Endothelial cell of umbilical vein (primary cell): Measurements from ENCODE around the gene MINK1. TPM values are rescaled to one million over a fixed set of nuclear protein-coding genes. Genes with fewer than 3 reads are reported as not detected.

Experiments used
- BruUV-seq: library from RNA; stranded (reverse); fragments of 400-500 nt; replicated peaks from 2 replicates; lab custom pipeline; 2021; lab: Mats Ljungman, UMichigan
- CTCF ChIA-PET: fragments of 300-600, 350-600 bp; sonication (Branson Sonifier 250); formaldehyde crosslinking; loops from one replicate; lab custom pipeline; 2021; ENCODE audit warnings: antibody characterized with exemption, inconsistent platforms; lab: Charles Lee
- POLR2A ChIA-PET: fragments of 300-600, 350-600 bp; sonication (Branson Sonifier 250); formaldehyde crosslinking; loops from one replicate; lab custom pipeline; 2021; ENCODE audit warnings: antibody characterized with exemption, inconsistent platforms; lab: Charles Lee
- DNase-seq: peaks from one replicate; pipeline ENCODE4 v3.0.0-alpha.2; 2011; ENCODE audit warnings: low read depth, low spot score
- FAIRE-seq: peaks from 2 replicates; lab custom pipeline; 2011; peaks lifted over from hg19 to GRCh38; lab: Jason Lieb, UNC
- H2AFZ ChIP-seq: 2 replicates; pipeline ENCODE4 v1.6.0; 2012; ENCODE audit warnings: low read depth, low read length, control low read depth, inconsistent platforms
- H3K27ac ChIP-seq: 2 replicates; pipeline ENCODE4 v1.5.1; 2011; ENCODE audit warnings: low read depth, mild to moderate bottlenecking, control low read depth, low read length, moderate library complexity; ENCODE audit not compliant: insufficient read depth
- H3K27me3 ChIP-seq, 2 experiments: 2 replicates each; pipeline versions ENCODE4 v1.6.0 to v1.6.1; 2011; ENCODE audit warnings: low read length in 2 of 2, mixed read lengths in 1 of 2; ENCODE audit not compliant: control insufficient read depth in 2 of 2, insufficient read depth in 2 of 2
- H3K36me3 ChIP-seq, 2 experiments: 2 replicates in 1 of 2; 3 replicates in 1 of 2; pipeline ENCODE4 v1.5.1; 2011; ENCODE audit warnings: low read length in 2 of 2, mild to moderate bottlenecking in 1 of 2, moderate library complexity in 1 of 2; ENCODE audit not compliant: control insufficient read depth in 2 of 2, insufficient read depth in 2 of 2; ENCODE audit errors: extremely low read depth in 1 of 2
- H3K4me1 ChIP-seq: 3 replicates; pipeline ENCODE4 v1.5.1; 2011; ENCODE audit warnings: mild to moderate bottlenecking, low read length; ENCODE audit not compliant: control insufficient read depth, insufficient read depth; ENCODE audit errors: extremely low read depth
- H3K4me2 ChIP-seq: 2 replicates; pipeline ENCODE4 v1.6.1; 2011; ENCODE audit warnings: low read length, control low read depth, mixed read lengths; ENCODE audit not compliant: insufficient read depth
- H3K4me3 ChIP-seq, 3 experiments: fragments of 200-600 bp in 1 of 3; sonication (generic), shearing (Covaris generic) in 1 of 3; replicated peaks in 1 of 3; 2 replicates each; pipeline ENCODE4 v1.5.1; 2011 to 2016; ENCODE audit warnings: control low read depth in 3 of 3, low read length in 3 of 3, mild to moderate bottlenecking in 2 of 3, inconsistent platforms in 1 of 3, low read depth in 1 of 3, moderate library complexity in 1 of 3; ENCODE audit not compliant: insufficient read depth in 1 of 3
- H3K79me2 ChIP-seq: 2 replicates; pipeline ENCODE4 v1.6.0; 2012; ENCODE audit warnings: low read length, inconsistent platforms; ENCODE audit not compliant: control insufficient read depth, insufficient read depth
- H3K9ac ChIP-seq: replicated peaks from 2 replicates; pipeline ENCODE3; 2011; ENCODE audit warnings: low read length, control low read depth; ENCODE audit not compliant: insufficient read depth; ENCODE audit errors: extremely low read depth
- H3K9me1 ChIP-seq: replicated peaks from 3 replicates; pipeline ENCODE4 v1.6.0; 2011; ENCODE audit warnings: mild to moderate bottlenecking, low read length; ENCODE audit not compliant: control insufficient read depth, insufficient read depth; ENCODE audit errors: extremely low read depth
- H3K9me3 ChIP-seq: replicated peaks from 2 replicates; pipeline ENCODE4 v1.5.1; 2012; ENCODE audit warnings: low read length, inconsistent platforms; ENCODE audit not compliant: control insufficient read depth, insufficient read depth
- H4K20me1 ChIP-seq: replicated peaks from 2 replicates; pipeline ENCODE3; 2011; ENCODE audit warnings: mild to moderate bottlenecking, low read length; ENCODE audit not compliant: control insufficient read depth, insufficient read depth; ENCODE audit errors: extremely low read depth
- EZH2 ChIP-seq: IDR thresholded peaks from 2 replicates; pipeline ENCODE4 v1.6.1; 2012; ENCODE audit warnings: borderline replicate concordance, low read depth, mild to moderate bottlenecking, moderate library complexity, low read length, inconsistent platforms; ENCODE audit not compliant: severe bottlenecking
- FOS ChIP-seq: IDR thresholded peaks from 2 replicates; pipeline ENCODE4 v1.6.1; 2011; ENCODE audit warnings: mild to moderate bottlenecking, low read length, moderate library complexity, borderline replicate concordance; ENCODE audit not compliant: insufficient read depth
- GATA2 ChIP-seq: IDR thresholded peaks from 2 replicates; pipeline ENCODE4 v1.7.0; 2011; ENCODE audit warnings: low read depth, mild to moderate bottlenecking, moderate library complexity, mixed read lengths, low read length; ENCODE audit not compliant: insufficient read length, insufficient read depth
- JUN ChIP-seq: IDR thresholded peaks from 2 replicates; pipeline ENCODE4 v1.6.1; 2011; ENCODE audit warnings: borderline replicate concordance, low read depth; ENCODE audit not compliant: insufficient read length, insufficient read depth
- MYC ChIP-seq: IDR thresholded peaks from one replicate; pipeline ENCODE4 v1.6.1; 2011; ENCODE audit warnings: mild to moderate bottlenecking, low read depth, low read length
- POLR2A ChIP-seq: IDR thresholded peaks from 2 replicates; pipeline ENCODE4 v1.6.1; 2012; ENCODE audit warnings: low read depth, mild to moderate bottlenecking, control low read depth, low read length
- POLR2AphosphoS5 ChIP-seq: IDR thresholded peaks from 2 replicates; pipeline ENCODE4 v1.6.1; 2012; ENCODE audit warnings: low read depth, mild to moderate bottlenecking, control low read depth, low read length, moderate library complexity; ENCODE audit not compliant: insufficient read depth
- dilution Hi-C: fragments of 300-500 bp; cut with MboI; formaldehyde crosslinking; loops from one replicate; pipeline ENCODE4 v1.15.0; 2019; ENCODE audit warnings: low sequenced_read_pairs; ENCODE audit not compliant: extremely low pct_ligation_motif_present
- intact Hi-C: fragments of 100-400 bp; cut with micrococcal nuclease; formaldehyde crosslinking; loops from one replicate; pipeline ENCODE4 v1.10.0; 2022
- polyA plus RNA-seq, 4 experiments: library from polyadenylated mRNA; depleted of rRNA in 3 of 4; stranded (reverse) in 3 of 4; unstranded in 1 of 4; fragments of >200 nt; gene quantifications; 2 replicates each; pipeline versions ENCODE4 v1.2.1 to v1.2.3, GENCODE V29; 2011 to 2012; ENCODE audit warnings: missing spikeins in 1 of 4
- total RNA-seq: library from RNA; stranded (reverse); gene quantifications from 2 replicates; pipeline ENCODE4 v1.2.3, GENCODE V29; 2021
- TF ChIP-seq, protein P1 (sequence below): IDR thresholded peaks from 2 replicates; pipeline ENCODE4 v1.6.1; 2011; ENCODE audit not compliant: insufficient read depth, insufficient read length
- TF ChIP-seq, protein P2 (sequence below), 2 donors: IDR thresholded peaks; 1 replicate in 1 of 2; 2 replicates in 1 of 2; pipeline ENCODE4 v1.5.1; 2011; ENCODE audit warnings: low read length in 2 of 2, mild to moderate bottlenecking in 2 of 2, moderate library complexity in 2 of 2, control low read depth in 1 of 2, inconsistent platforms in 1 of 2, low read depth in 1 of 2; ENCODE audit not compliant: insufficient read depth in 1 of 2; ENCODE audit errors: extremely low read depth in 1 of 2

Gene MINK1
- total and polyA plus RNA-seq, 2 donors (not counting 3 experiments of a cell fraction or from before 2014, with no cell fraction given), result 53.6 to 89.4 TPM

DNA sequence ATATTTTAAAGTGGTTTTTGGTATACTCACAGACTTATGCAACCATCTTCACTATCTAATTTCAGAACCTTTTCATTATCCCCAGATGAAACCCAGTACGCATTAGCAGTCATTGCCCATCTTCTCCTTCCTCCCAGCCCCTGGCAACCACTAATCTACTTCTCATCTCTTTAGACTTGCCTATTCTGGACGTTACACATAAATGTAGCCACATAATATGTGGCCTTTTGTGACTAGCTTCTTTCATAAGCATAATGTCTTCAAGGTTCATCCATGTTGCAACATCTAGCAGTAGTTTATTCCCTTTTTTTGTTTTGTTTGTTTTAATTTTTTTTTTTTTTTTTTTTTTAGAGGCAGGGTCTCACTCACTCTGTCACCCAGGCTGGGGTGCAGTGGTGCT, 37.7 kb downstream of the MINK1 start:
- dilution Hi-C loops, result no loop called here
- Histone ChIP-seq H3K36me3 (no peaks in the 10 kb centered on the region), H3K4me2 (no peak overlapping the region), H3K27me3 (no peaks in the 10 kb centered on the region), H3K4me1 (peaks cover 7% of the 10 kb centered on the region), H2AFZ (no peak overlapping the region), H3K79me2 (peaks cover 4% of the 10 kb centered on the region), H4K20me1 (no peaks in the 10 kb centered on the region), H3K9me3 (no peaks in the 10 kb centered on the region), H3K4me3 (no peak overlapping the region), H3K9ac (no peak overlapping the region), H3K27ac (no peak overlapping the region), H3K9me1 (no peaks in the 10 kb centered on the region)
- intact Hi-C loops, result no loop called here
- TF ChIP-seq EZH2 (no peak), MYC (no peak), POLR2A (no peak), JUN (no peak)
- TF ChIP-seq, protein P1, sequence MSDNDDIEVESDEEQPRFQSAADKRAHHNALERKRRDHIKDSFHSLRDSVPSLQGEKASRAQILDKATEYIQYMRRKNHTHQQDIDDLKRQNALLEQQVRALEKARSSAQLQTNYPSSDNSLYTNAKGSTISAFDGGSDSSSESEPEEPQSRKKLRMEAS, result no peak
- no peak for DNase-seq
- peak; percentile 31 for FAIRE-seq
- BruUV-seq, result no TSS peak
- ChIA-PET CTCF (no interaction called here), POLR2A (interaction anchor here (0.6 to 0.7 kb wide), 2 partner anchors 8 to 11 kb away, joined by 3 to 7 read pairs; no protein-coding TSS in a partner anchor)

DNA sequence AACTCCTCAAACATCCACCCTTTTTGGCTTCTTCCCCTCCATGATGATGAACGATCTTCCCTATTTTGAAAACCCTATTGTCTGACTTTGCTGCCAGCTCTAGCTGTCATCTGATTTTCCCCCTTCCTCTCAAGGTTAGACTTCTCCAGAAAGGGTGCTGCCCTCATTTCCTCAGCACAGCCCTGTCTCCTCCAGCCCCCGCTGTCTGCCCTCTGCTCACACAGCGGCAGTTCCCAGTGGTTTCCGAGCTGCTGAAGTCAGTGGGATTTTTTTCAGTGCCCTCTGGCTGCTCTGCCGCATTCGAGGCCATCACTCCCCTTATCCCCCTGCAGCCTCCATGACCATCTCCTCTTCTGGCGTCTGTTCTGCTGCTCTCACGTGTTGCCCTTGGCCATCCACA, 39.6 kb downstream of the MINK1 start:
- Histone ChIP-seq H2AFZ (no peak overlapping the region), H3K9me3 (no peaks in the 10 kb centered on the region), H3K4me3 (no peak overlapping the region), H3K27me3 (no peaks in the 10 kb centered on the region), H3K4me2 (peak overlapping the region; percentile 13), H3K36me3 (no peaks in the 10 kb centered on the region), H3K27ac (no peak overlapping the region), H3K9ac (no peak overlapping the region), H4K20me1 (no peaks in the 10 kb centered on the region), H3K79me2 (peaks cover 4% of the 10 kb centered on the region), H3K4me1 (peaks cover 7% of the 10 kb centered on the region), H3K9me1 (no peaks in the 10 kb centered on the region)
- ChIA-PET POLR2A (interaction anchor here (0.6 kb wide), 2 partner anchors 16 to 96 kb away, joined by 4 to 5 read pairs; no protein-coding TSS in a partner anchor), CTCF (interaction anchor here (1.0 to 1.7 kb wide), 4 partner anchors 9 to 83 kb away, joined by 3 to 9 read pairs (median 5); no protein-coding TSS in a partner anchor)
- TF ChIP-seq MYC (no peak), JUN (no peak), GATA2 (no peak), EZH2 (no peak), POLR2AphosphoS5 (no peak), FOS (no peak), POLR2A (no peak)
- TF ChIP-seq, protein P1, result no peak
- TF ChIP-seq, protein P2, sequence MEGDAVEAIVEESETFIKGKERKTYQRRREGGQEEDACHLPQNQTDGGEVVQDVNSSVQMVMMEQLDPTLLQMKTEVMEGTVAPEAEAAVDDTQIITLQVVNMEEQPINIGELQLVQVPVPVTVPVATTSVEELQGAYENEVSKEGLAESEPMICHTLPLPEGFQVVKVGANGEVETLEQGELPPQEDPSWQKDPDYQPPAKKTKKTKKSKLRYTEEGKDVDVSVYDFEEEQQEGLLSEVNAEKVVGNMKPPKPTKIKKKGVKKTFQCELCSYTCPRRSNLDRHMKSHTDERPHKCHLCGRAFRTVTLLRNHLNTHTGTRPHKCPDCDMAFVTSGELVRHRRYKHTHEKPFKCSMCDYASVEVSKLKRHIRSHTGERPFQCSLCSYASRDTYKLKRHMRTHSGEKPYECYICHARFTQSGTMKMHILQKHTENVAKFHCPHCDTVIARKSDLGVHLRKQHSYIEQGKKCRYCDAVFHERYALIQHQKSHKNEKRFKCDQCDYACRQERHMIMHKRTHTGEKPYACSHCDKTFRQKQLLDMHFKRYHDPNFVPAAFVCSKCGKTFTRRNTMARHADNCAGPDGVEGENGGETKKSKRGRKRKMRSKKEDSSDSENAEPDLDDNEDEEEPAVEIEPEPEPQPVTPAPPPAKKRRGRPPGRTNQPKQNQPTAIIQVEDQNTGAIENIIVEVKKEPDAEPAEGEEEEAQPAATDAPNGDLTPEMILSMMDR (IDR thresholded peaks at IDR 0.05; ENCODE audit: extremely low read depth in 1 of 2, insufficient read depth in 1 of 2, low read depth in 1 of 2, low read length in 2 of 2), result no peak
- intact Hi-C loops (no loop called here), dilution Hi-C loops (no loop called here)
- BruUV-seq, result no TSS peak
- peak; percentile 71 for FAIRE-seq
- peak; percentile 75 for DNase-seq
